ENCODE results near the gene NUTF2.

The NUTF2 gene

GRCh38 chr16:67856927-67857546, 10.3 kb downstream of the NUTF2 start:
- Histone ChIP-seq H3K27ac (ENCODE audit: low read depth, low read length) (peak overlapping the region; percentile 7), H2BK5ac (ENCODE audit: low read depth, low read length, poor library complexity) (no peak overlapping the region), H3K4me2 (ENCODE audit: low read length) (no peak overlapping the region), H3K4me3 (ENCODE audit: low read depth, low read length) (no peak overlapping the region), H4K8ac (ENCODE audit: low read depth, low read length) (no peak overlapping the region), H3K36me3 (ENCODE audit: control insufficient read depth in 1 of 2, insufficient read depth in 2 of 2, low read length in 2 of 2) (peaks cover 32 to 33% of the 10 kb centered on the region in 2 experiments), H2AK5ac (ENCODE audit: low read length) (no peak overlapping the region), H2BK12ac (ENCODE audit: low read length) (no peak overlapping the region), H3K9ac (ENCODE audit: low read length) (no peak overlapping the region), H2AFZ (ENCODE audit: insufficient read depth, low read length, poor library complexity) (no peak overlapping the region), H3K14ac (ENCODE audit: low read length) (no peak overlapping the region), H3K4ac (ENCODE audit: low read depth, low read length) (peak overlapping the region; percentile 35), H3K9me3 (ENCODE audit: insufficient read depth, low read depth, low read length) (no peaks in the 10 kb centered on the region), H4K12ac (ENCODE audit: low read depth, low read length) (no peak overlapping the region), H3K4me1 (ENCODE audit: control insufficient read depth in 1 of 2, insufficient read depth in 2 of 2, low read length in 2 of 2) (peaks cover 21 to 32% of the 10 kb centered on the region in 2 experiments), H3K23ac (ENCODE audit: low read length) (no peak overlapping the region), H3K79me1 (ENCODE audit: low read length) (no peaks in the 10 kb centered on the region), H2BK120ac (ENCODE audit: insufficient read depth, low read length, poor library complexity) (no peak overlapping the region), H4K91ac (ENCODE audit: low read depth, low read length) (no peak overlapping the region), H3K79me2 (ENCODE audit: control insufficient read depth, insufficient read depth, low read length, poor library complexity) (peaks cover 46% of the 10 kb centered on the region), H3K27me3 (ENCODE audit: insufficient read depth, low read length) (no peaks in the 10 kb centered on the region), H3K18ac (ENCODE audit: low read length) (no peak overlapping the region)
- peak; percentile 43 to 51 for DNase-seq
- WGBS (ENCODE audit: extremely low coverage, insufficient coverage, insufficient read length) = no CpG with 5 or more reads among the region's 5 CpGs

- WGBS (ENCODE audit: extremely low coverage, insufficient coverage, insufficient read length) = no CpG with 5 or more reads among the region's 3 CpGs
- Histone ChIP-seq H3K9ac (ENCODE audit: low read length) (no peak overlapping the region), H3K4me1 (ENCODE audit: control insufficient read depth in 1 of 2, insufficient read depth in 2 of 2, low read length in 2 of 2) (peaks cover 21 to 32% of the 10 kb centered on the region in 2 experiments), H4K12ac (ENCODE audit: low read depth, low read length) (no peak overlapping the region), H4K91ac (ENCODE audit: low read depth, low read length) (no peak overlapping the region), H3K4ac (ENCODE audit: low read depth, low read length) (peak overlapping the region; percentile 5), H2AK5ac (ENCODE audit: low read length) (no peak overlapping the region), H2BK120ac (ENCODE audit: insufficient read depth, low read length, poor library complexity) (no peak overlapping the region), H2BK5ac (ENCODE audit: low read depth, low read length, poor library complexity) (no peak overlapping the region), H3K27me3 (ENCODE audit: insufficient read depth, low read length) (no peaks in the 10 kb centered on the region), H2BK12ac (ENCODE audit: low read length) (no peak overlapping the region), H3K4me3 (ENCODE audit: low read depth, low read length) (no peak overlapping the region), H3K18ac (ENCODE audit: low read length) (no peak overlapping the region), H3K79me2 (ENCODE audit: control insufficient read depth, insufficient read depth, low read length, poor library complexity) (peaks cover 44% of the 10 kb centered on the region), H2AFZ (ENCODE audit: insufficient read depth, low read length, poor library complexity) (no peak overlapping the region), H3K27ac (ENCODE audit: low read depth, low read length) (peak overlapping the region; percentile 7), H3K23ac (ENCODE audit: low read length) (no peak overlapping the region), H3K79me1 (ENCODE audit: low read length) (no peaks in the 10 kb centered on the region), H3K9me3 (ENCODE audit: insufficient read depth, low read depth, low read length) (no peaks in the 10 kb centered on the region), H3K4me2 (ENCODE audit: low read length) (peak overlapping the region; percentile 30), H3K36me3 (ENCODE audit: control insufficient read depth in 1 of 2, insufficient read depth in 2 of 2, low read length in 2 of 2) (peaks cover 33 to 34% of the 10 kb centered on the region in 2 experiments), H4K8ac (ENCODE audit: low read depth, low read length) (no peak overlapping the region), H3K14ac (ENCODE audit: low read length) (no peak overlapping the region)
- DNase-seq = peak; percentile 98 to 99
Measured at GRCh38 chr16:67857547-67858233, 11.0 kb downstream of the NUTF2 start.

GRCh38 chr16:67858500-67858899, 11.8 kb downstream of the NUTF2 start:
- peak in 1 of 2 donors; percentile 52 for DNase-seq
- no peak overlapping the region for H3K23ac ChIP-seq (ENCODE audit: low read length)
- H4K12ac ChIP-seq (ENCODE audit: low read depth, low read length) = no peak overlapping the region
- no peaks in the 10 kb centered on the region for H3K9me3 ChIP-seq (ENCODE audit: insufficient read depth, low read depth, low read length)
- no peak overlapping the region for H3K27ac ChIP-seq (ENCODE audit: low read depth, low read length)
- H3K36me3 ChIP-seq (ENCODE audit: control insufficient read depth in 1 of 2, insufficient read depth in 2 of 2, low read length in 2 of 2) = peaks cover 38 to 40% of the 10 kb centered on the region in 2 experiments
- no peak overlapping the region for H4K91ac ChIP-seq (ENCODE audit: low read depth, low read length)
- no peak overlapping the region for H3K9ac ChIP-seq (ENCODE audit: low read length)
- no peak overlapping the region for H2AFZ ChIP-seq (ENCODE audit: insufficient read depth, low read length, poor library complexity)
- no peaks in the 10 kb centered on the region for H3K79me1 ChIP-seq (ENCODE audit: low read length)
- no peaks in the 10 kb centered on the region for H3K27me3 ChIP-seq (ENCODE audit: insufficient read depth, low read length)
- H3K4me2 ChIP-seq (ENCODE audit: low read length) = no peak overlapping the region
- peaks cover 42% of the 10 kb centered on the region for H3K79me2 ChIP-seq (ENCODE audit: control insufficient read depth, insufficient read depth, low read length, poor library complexity)
- H2BK120ac ChIP-seq (ENCODE audit: insufficient read depth, low read length, poor library complexity) = no peak overlapping the region
- no peak overlapping the region for H3K18ac ChIP-seq (ENCODE audit: low read length)
- H3K14ac ChIP-seq (ENCODE audit: low read length) = no peak overlapping the region
- no peak overlapping the region for H2AK5ac ChIP-seq (ENCODE audit: low read length)
- no peak overlapping the region for H2BK5ac ChIP-seq (ENCODE audit: low read depth, low read length, poor library complexity)
- no peak overlapping the region for H2BK12ac ChIP-seq (ENCODE audit: low read length)
- H3K4me3 ChIP-seq (ENCODE audit: low read depth, low read length) = no peak overlapping the region
- no peak overlapping the region for H4K8ac ChIP-seq (ENCODE audit: low read depth, low read length)
- no CpG with 5 or more reads among the region's 4 CpGs for WGBS (ENCODE audit: extremely low coverage, insufficient coverage, insufficient read length)
- H3K4me1 ChIP-seq (ENCODE audit: control insufficient read depth in 1 of 2, insufficient read depth in 2 of 2, low read length in 2 of 2) = peaks cover 21 to 32% of the 10 kb centered on the region in 2 experiments
- peak overlapping the region; percentile 48 for H3K4ac ChIP-seq (ENCODE audit: low read depth, low read length)

- no peaks in the 10 kb centered on the region for H3K9me3 ChIP-seq (ENCODE audit: insufficient read depth, low read depth, low read length)
- H3K4ac ChIP-seq (ENCODE audit: low read depth, low read length) = peak overlapping the region; percentile 32
- H3K36me3 ChIP-seq (ENCODE audit: control insufficient read depth in 1 of 2, insufficient read depth in 2 of 2, low read length in 2 of 2) = peaks cover 40 to 51% of the 10 kb centered on the region in 2 experiments
- H3K18ac ChIP-seq (ENCODE audit: low read length) = no peak overlapping the region
- no peaks in the 10 kb centered on the region for H3K27me3 ChIP-seq (ENCODE audit: insufficient read depth, low read length)
- H3K27ac ChIP-seq (ENCODE audit: low read depth, low read length) = peak overlapping the region; percentile 31
- no peaks in the 10 kb centered on the region for H3K79me1 ChIP-seq (ENCODE audit: low read length)
- WGBS (ENCODE audit: extremely low coverage, insufficient coverage, insufficient read length) = no CpG with 5 or more reads among the region's 8 CpGs
- H3K4me2 ChIP-seq (ENCODE audit: low read length) = no peak overlapping the region
- no peak overlapping the region for H4K12ac ChIP-seq (ENCODE audit: low read depth, low read length)
- no peak overlapping the region for H3K9ac ChIP-seq (ENCODE audit: low read length)
- no peak overlapping the region for H3K4me3 ChIP-seq (ENCODE audit: low read depth, low read length)
- peaks cover 24% of the 10 kb centered on the region for H3K79me2 ChIP-seq (ENCODE audit: control insufficient read depth, insufficient read depth, low read length, poor library complexity)
- no peak overlapping the region for H4K91ac ChIP-seq (ENCODE audit: low read depth, low read length)
- peaks cover 15 to 22% of the 10 kb centered on the region in 2 experiments for H3K4me1 ChIP-seq (ENCODE audit: control insufficient read depth in 1 of 2, insufficient read depth in 2 of 2, low read length in 2 of 2)
- no peak overlapping the region for H2AFZ ChIP-seq (ENCODE audit: insufficient read depth, low read length, poor library complexity)
- H4K8ac ChIP-seq (ENCODE audit: low read depth, low read length) = no peak overlapping the region
- no peak overlapping the region for H2AK5ac ChIP-seq (ENCODE audit: low read length)
- peak; percentile 58 to 63 for DNase-seq
- H2BK120ac ChIP-seq (ENCODE audit: insufficient read depth, low read length, poor library complexity) = no peak overlapping the region
- H2BK12ac ChIP-seq (ENCODE audit: low read length) = no peak overlapping the region
- no peak overlapping the region for H3K14ac ChIP-seq (ENCODE audit: low read length)
- no peak overlapping the region for H2BK5ac ChIP-seq (ENCODE audit: low read depth, low read length, poor library complexity)
- no peak overlapping the region for H3K23ac ChIP-seq (ENCODE audit: low read length)
Measured at GRCh38 chr16:67860589-67861398, 14.1 kb downstream of the NUTF2 start.
